Activated T-helper 1 cell treated with anti-CD3 and anti-CD28 coated beads, Interleukin-12 subunit alpha, Interleukin-12 subunit beta, Interleukin-2, Interleukin-4 antibody, amounts not matched to agents 30 ng/mL and 10 ng/mL and 1 ng/mL, durations not matched to agents 14 hours and 24 hours and 36 hours (primary cell): ENCODE measurements around the gene KRTAP10-6. TPM values are rescaled to one million over a fixed set of nuclear protein-coding genes. Genes with fewer than 3 reads are reported as not detected.
"Not testable (repeated sequence)": the region's sequence is repeated elsewhere in the genome, so short reads cannot be mapped to it uniquely, and the experiment has no call there.

Source experiments
- DNase-seq: peaks from one replicate; pipeline ENCODE4 v3.0.0; 2021; ENCODE audit warnings: low spot score
- H3K27ac Mint-ChIP-seq: one replicate; pipeline ENCODE4 v1.8.0; 2021; ENCODE audit warnings: mild to moderate bottlenecking, mixed read lengths
- H3K27me3 Mint-ChIP-seq: one replicate; pipeline ENCODE4 v1.8.0; 2022; ENCODE audit warnings: mild to moderate bottlenecking, moderate library complexity, mixed read lengths; ENCODE audit not compliant: insufficient read depth
- H3K36me3 Mint-ChIP-seq: one replicate; pipeline ENCODE4 v1.8.0; 2021; ENCODE audit warnings: low read depth, mixed read lengths
- H3K4me1 Mint-ChIP-seq: one replicate; pipeline ENCODE4 v1.8.0; 2021; ENCODE audit warnings: low read depth, mixed read lengths
- H3K4me3 Mint-ChIP-seq: one replicate; pipeline ENCODE4 v1.8.0; 2021; ENCODE audit warnings: mild to moderate bottlenecking, moderate library complexity, mixed read lengths
- H3K9me3 Mint-ChIP-seq: one replicate; pipeline ENCODE4 v1.8.0; 2021; ENCODE audit warnings: mixed read lengths
- intact Hi-C: fragments of 100-400 bp; cut with micrococcal nuclease; formaldehyde crosslinking; loops from one replicate; pipeline ENCODE4 v1.15.1; 2024
- total RNA-seq: library from RNA; stranded (reverse); gene quantifications from 2 replicates; pipeline ENCODE4 v1.2.3, GENCODE V29; 2022

KRTAP10-6 gene
- total RNA-seq, 1 donor from 2014 or later = not detected

- not testable (repeated sequence) for H3K36me3 Mint-ChIP-seq, H3K9me3 Mint-ChIP-seq, H3K4me3 Mint-ChIP-seq, H3K27ac Mint-ChIP-seq, DNase-seq, H3K4me1 Mint-ChIP-seq
- intact Hi-C loops = loop anchor here (2.0 kb wide), 1 partner anchor 28 kb away; the partner anchor contains the start of gene KRTAP10-4
- peaks cover 12% of the 10 kb centered on the region for H3K27me3 Mint-ChIP-seq
Observed at GRCh38 chr21:44601091-44601490, 8.8 kb upstream of the KRTAP10-6 start.

- not testable (repeated sequence) for H3K4me1 Mint-ChIP-seq
- intact Hi-C loops = loop anchor here (2.0 kb wide), 1 partner anchor 28 kb away; the partner anchor contains the start of gene KRTAP10-4
Observed at GRCh38 chr21:44600118-44600978, 8.0 kb upstream of the KRTAP10-6 start, which contains the start of gene KRTAP10-7. TSS of gene KRTAP10-7 (plus strand) at chr21:44600597. CDS start at chr21:44600622, 25 bp downstream.

DNA sequence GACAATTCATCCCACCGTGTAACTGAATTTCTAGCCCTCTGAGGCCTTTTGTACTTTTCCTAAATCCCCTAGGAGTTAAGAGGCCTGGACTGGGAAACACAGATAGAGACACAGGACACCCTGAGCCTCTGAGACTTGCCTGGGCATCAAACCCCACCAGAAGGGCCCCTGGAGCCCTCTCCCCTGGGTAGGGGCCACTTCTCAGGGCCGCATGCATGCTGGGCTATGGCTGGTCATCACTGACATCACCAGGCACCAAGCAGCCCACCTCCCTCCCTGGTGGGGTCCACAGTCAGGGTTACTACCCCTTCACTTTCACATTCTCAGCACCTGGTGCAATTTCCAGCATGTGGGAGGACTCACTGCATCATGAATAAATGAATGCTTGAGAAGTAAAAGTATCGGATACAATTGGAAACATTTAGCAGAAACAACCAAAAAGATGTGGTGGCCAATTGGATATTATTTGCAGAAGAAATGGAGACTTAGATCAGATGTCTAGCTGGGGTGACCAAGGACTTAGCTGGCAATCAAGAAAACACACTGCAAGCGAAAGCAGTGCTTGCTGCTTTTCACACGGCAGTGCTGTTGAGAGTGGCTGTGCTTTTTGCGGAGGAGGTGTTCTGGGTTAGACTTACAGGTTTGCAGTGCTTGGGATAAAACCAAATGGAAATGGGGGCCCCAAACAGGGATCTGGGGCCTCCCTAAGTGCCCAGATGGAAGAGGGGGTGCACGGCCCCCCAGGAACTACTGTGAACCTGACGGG, 7.1 kb upstream of the KRTAP10-6 start:
- Mint-ChIP-seq H3K27ac (no peak overlapping the region), H3K36me3 (no peaks in the 10 kb centered on the region), H3K27me3 (peaks cover 11% of the 10 kb centered on the region), H3K9me3 (peaks cover 7% of the 10 kb centered on the region), H3K4me1 (peaks cover 5% of the 10 kb centered on the region), H3K4me3 (no peak overlapping the region)
- intact Hi-C loops = loop anchor here (2.0 kb wide), 1 partner anchor 27 kb away; the partner anchor contains the start of gene KRTAP10-4
- DNase-seq = no peak

More at GRCh38 chr21:44600118-44600978, 8.0 kb upstream of the KRTAP10-6 start, which contains the start of gene KRTAP10-7:
- not testable (repeated sequence) for H3K4me3 Mint-ChIP-seq, DNase-seq, H3K36me3 Mint-ChIP-seq, H3K9me3 Mint-ChIP-seq, H3K27ac Mint-ChIP-seq
- H3K27me3 Mint-ChIP-seq = peaks cover 12% of the 10 kb centered on the region

GRCh38 chr21:44598061-44598460, 5.8 kb upstream of the KRTAP10-6 start:
- no peak overlapping the region for H3K4me3 Mint-ChIP-seq
- H3K27me3 Mint-ChIP-seq = peaks cover 13% of the 10 kb centered on the region

DNA sequence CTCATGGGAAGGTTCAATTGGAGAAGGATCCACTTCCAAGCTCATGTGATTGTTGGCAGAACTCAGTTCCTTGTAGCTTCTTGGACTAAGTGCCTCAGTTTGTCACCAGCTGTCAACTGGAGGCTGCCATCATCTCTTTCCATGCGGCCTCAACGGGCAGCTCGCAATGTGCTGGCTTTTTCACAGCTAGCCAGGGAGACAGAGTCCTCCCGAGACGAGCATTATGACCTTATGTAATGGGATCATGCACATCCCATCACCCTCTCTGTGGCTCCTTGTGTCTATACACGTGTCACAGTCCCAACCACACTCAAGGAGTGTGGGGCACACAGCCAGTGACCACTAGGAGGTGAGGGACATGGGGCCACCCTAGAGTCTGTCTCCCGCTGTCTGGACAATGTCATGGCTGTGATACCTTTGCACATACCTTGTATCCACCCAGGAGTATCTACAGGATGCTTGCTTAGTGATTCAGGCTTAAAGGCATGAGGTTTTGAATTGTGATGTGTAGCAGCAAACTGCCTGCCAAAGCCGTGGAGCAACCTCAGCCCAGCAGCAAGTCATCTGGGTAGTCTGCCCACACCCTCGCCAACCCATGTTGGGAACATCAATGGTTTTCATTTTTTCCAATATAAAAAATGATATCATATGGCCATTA, 3.9 kb upstream of the KRTAP10-6 start:
- Mint-ChIP-seq H3K4me3 (no peak overlapping the region), H3K36me3 (no peaks in the 10 kb centered on the region), H3K4me1 (peaks cover 5% of the 10 kb centered on the region), H3K27me3 (peaks cover 13% of the 10 kb centered on the region), H3K27ac (no peak overlapping the region), H3K9me3 (no peaks in the 10 kb centered on the region)
- no peak for DNase-seq
- intact Hi-C loops = no loop called here

More at GRCh38 chr21:44598061-44598460, 5.8 kb upstream of the KRTAP10-6 start:
- H3K9me3 Mint-ChIP-seq = no peaks in the 10 kb centered on the region
- peaks cover 5% of the 10 kb centered on the region for H3K4me1 Mint-ChIP-seq
- no peak for DNase-seq
- intact Hi-C loops = no loop called here
- no peak overlapping the region for H3K27ac Mint-ChIP-seq
- H3K36me3 Mint-ChIP-seq = no peaks in the 10 kb centered on the region

DNA sequence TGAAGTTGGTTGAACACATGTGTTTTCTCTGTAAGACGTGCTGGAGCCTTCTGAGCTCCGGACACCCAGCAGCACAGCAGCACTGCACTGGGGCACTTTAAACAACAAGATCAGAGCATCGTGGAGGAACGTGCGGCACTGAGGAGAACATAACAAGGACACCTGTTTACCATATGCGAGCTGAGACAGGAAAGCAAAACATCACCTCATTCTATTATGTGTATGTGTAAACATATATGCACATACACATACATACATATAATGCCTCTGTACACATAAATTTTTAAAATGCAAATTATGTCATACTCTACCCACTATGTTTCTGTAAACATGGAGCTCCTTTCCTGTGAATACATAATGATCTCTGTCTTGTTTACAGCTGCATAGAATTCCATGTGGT, 3.2 kb upstream of the KRTAP10-6 start:
- no peak overlapping the region for H3K4me3 Mint-ChIP-seq
- peaks cover 5% of the 10 kb centered on the region for H3K4me1 Mint-ChIP-seq
- intact Hi-C loops = no loop called here
- H3K27me3 Mint-ChIP-seq = peaks cover 13% of the 10 kb centered on the region
- no peaks in the 10 kb centered on the region for H3K9me3 Mint-ChIP-seq
- no peaks in the 10 kb centered on the region for H3K36me3 Mint-ChIP-seq
- H3K27ac Mint-ChIP-seq = no peak overlapping the region
- no peak for DNase-seq

DNA sequence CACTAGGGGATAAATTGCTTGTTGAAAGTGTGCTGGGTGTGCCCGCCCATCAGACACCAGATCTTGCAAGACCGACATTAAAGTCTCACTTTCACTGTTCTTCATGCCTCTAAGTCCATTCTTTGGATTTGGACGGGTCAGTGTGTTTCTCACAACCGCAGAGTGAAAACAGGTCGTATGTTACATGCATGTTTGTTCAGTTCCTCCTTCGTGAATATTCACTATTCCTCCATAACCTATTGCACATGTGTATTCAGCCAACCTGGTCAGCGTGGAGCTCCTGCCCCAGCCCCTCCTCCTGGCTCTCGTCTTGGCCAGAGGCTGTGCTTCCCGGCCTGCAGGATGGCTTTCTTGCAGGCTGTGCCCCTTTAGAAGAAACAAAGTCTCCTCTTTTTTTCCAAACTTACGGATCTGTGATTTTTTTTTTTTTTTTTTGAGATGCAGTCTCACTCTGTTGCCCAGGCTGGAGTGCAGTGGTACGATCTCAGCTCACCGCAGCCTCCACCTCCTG, 2.2 kb upstream of the KRTAP10-6 start:
- no peak overlapping the region for H3K27ac Mint-ChIP-seq

GRCh38 chr21:44593598-44594405, 1.5 kb upstream of the KRTAP10-6 start:
- H3K27me3 Mint-ChIP-seq = peaks cover 13% of the 10 kb centered on the region
- H3K36me3 Mint-ChIP-seq = no peaks in the 10 kb centered on the region
- H3K9me3 Mint-ChIP-seq = no peaks in the 10 kb centered on the region
- peaks cover 5% of the 10 kb centered on the region for H3K4me1 Mint-ChIP-seq
- no peak overlapping the region for H3K27ac Mint-ChIP-seq
- intact Hi-C loops = no loop called here
- no peak overlapping the region for H3K4me3 Mint-ChIP-seq
- no peak for DNase-seq

More for the DNA sequence above, 2.2 kb upstream of the KRTAP10-6 start:
- intact Hi-C loops = no loop called here
- H3K9me3 Mint-ChIP-seq = no peaks in the 10 kb centered on the region
- peaks cover 5% of the 10 kb centered on the region for H3K4me1 Mint-ChIP-seq
- H3K36me3 Mint-ChIP-seq = no peaks in the 10 kb centered on the region
- DNase-seq = no peak
- H3K27me3 Mint-ChIP-seq = peaks cover 13% of the 10 kb centered on the region
- H3K4me3 Mint-ChIP-seq = no peak overlapping the region

DNA sequence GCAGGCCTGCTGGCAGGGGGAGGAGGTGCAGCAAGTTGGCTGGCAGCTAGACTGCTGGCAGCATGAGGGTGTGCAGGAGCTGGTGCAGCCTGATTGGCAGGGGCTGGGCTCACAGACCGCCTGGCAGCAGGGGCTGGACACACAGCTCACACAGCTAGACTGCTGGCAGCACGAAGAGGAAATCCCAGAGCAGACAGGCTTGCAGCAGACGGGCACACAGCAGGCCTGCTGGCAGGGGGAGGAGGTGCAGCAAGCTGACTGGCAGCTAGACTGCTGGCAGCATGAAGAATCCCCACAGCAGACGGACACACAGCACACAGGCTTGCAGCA, 539 bp downstream of the KRTAP10-6 start:
- H3K4me3 Mint-ChIP-seq, DNase-seq, H3K4me1 Mint-ChIP-seq, H3K36me3 Mint-ChIP-seq, intact Hi-C loops, H3K27ac Mint-ChIP-seq, H3K9me3 Mint-ChIP-seq: not testable (repeated sequence)
- peaks cover 18% of the 10 kb centered on the region for H3K27me3 Mint-ChIP-seq

- H3K9me3 Mint-ChIP-seq, H3K36me3 Mint-ChIP-seq, H3K4me1 Mint-ChIP-seq, H3K27ac Mint-ChIP-seq, intact Hi-C loops, DNase-seq, H3K4me3 Mint-ChIP-seq: not testable (repeated sequence)
- peaks cover 24% of the 10 kb centered on the region for H3K27me3 Mint-ChIP-seq
Observed at GRCh38 chr21:44590897-44591800, 1.2 kb downstream of the KRTAP10-6 start.

DNA sequence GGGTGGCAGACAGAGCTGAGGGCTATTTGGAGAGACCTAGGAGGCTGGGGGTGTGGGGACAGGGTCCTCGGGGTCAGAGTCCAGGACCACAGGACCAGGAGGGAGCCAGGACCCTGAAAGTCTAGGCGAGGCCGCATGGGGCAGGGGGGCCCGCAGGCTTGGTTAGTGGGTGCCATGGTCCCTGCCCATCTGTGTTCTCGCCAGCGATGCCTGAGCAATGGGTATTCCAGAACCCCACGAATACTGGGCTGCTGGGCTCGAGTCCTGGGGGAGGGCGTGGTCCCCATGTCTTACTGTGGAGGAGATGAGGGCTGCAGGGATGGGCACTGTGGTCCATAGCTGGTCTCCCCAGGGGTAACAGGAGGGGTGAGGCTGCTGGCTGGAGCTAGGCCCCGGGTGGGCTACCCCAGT, 2.0 kb downstream of the KRTAP10-6 start:
- intact Hi-C loops = no loop called here
- H3K4me1 Mint-ChIP-seq = peaks cover 4% of the 10 kb centered on the region
- no peak overlapping the region for H3K4me3 Mint-ChIP-seq
- H3K27ac Mint-ChIP-seq = no peak overlapping the region
- H3K27me3 Mint-ChIP-seq = peaks cover 28% of the 10 kb centered on the region
- no peak for DNase-seq
- peaks cover 4% of the 10 kb centered on the region for H3K9me3 Mint-ChIP-seq
- H3K36me3 Mint-ChIP-seq = no peaks in the 10 kb centered on the region
